GM18951 (cell line): Measurements from ENCODE around the gene ELAVL1.

Experiments
- POLR2A ChIP-seq: IDR thresholded peaks from 4 replicates; pipeline ENCODE4 v1.6.1; 2011; ENCODE audit warnings: mild to moderate bottlenecking; ENCODE audit not compliant: insufficient read length, insufficient read depth; ENCODE audit errors: extremely low read depth
- in situ Hi-C: fragments of 300-500 bp; cut with MboI; formaldehyde crosslinking; loops from one replicate; pipeline ENCODE4 v1.12.0; 2022; ENCODE audit warnings: low sequenced_read_pairs, mixed read lengths, inconsistent platforms; ENCODE audit not compliant: unreplicated experiment

ELAVL1 gene

DNA sequence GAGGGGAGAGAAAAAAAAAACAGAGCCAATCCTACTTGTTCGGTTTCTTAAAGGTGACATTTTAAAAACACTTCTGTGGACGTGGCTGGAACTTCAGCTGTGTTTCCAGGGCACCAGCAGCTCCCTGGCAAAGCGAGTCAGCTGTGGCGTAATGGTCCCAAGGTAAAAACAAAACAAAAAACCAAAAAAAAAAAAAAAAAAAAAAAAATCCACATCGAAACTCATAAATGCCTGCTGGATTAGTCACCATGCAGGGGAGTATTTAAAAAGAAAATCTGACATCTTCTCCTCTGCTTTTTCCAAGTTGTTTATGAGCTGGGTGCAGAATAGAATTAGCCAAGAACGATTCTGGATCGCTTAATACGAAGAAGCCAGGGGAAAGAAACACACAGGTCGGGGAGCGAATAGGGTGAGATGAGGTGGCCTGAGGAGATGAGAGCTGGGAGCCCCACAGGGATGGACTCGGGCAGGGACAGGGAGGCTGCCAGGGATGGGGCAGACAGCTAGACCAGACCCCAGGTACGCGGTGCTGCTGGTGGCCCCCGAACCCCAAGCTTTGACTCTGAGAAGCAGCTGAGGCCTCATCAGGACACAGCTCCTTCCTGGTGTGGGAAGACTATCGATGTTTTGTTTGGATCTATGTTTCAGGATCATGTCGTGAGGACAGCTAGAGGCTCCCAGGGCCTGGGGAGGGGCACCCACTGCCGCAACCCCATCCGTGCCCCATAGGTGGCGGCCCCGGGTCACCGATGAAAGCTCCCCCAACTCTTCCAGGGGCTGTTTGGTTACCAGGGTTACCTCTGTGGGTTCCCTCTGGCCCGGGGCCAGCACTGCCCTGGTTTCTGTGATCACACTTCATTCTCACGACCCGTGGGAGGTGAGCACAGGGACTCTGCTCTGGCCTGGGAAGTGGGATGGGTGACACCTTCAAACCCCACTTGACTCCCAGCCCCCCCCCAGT is 76.4 kb downstream of the ELAVL1 start:
- TF ChIP-seq POLR2A: no peak
- in situ Hi-C loops: no loop called here

DNA sequence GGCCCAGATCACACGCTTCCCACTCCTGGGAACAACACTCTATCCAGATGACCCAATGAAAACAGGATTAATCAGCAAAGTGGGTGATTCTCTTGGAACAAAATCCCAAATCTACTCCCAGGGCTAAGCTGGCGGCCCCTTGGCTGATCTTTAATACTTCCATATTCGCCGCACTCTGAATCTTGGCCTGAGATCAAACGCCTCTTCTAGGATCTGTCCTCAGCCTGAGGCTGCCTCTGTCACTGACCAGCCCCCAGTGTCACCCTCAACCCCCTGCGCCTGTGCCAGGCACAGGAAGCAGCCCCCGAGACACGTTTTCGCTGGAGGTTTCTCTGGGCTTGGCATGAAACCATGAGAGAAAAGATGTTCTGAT is 77.1 kb downstream of the ELAVL1 start:
- no peak for TF ChIP-seq POLR2A
- in situ Hi-C loops: no loop called here

DNA sequence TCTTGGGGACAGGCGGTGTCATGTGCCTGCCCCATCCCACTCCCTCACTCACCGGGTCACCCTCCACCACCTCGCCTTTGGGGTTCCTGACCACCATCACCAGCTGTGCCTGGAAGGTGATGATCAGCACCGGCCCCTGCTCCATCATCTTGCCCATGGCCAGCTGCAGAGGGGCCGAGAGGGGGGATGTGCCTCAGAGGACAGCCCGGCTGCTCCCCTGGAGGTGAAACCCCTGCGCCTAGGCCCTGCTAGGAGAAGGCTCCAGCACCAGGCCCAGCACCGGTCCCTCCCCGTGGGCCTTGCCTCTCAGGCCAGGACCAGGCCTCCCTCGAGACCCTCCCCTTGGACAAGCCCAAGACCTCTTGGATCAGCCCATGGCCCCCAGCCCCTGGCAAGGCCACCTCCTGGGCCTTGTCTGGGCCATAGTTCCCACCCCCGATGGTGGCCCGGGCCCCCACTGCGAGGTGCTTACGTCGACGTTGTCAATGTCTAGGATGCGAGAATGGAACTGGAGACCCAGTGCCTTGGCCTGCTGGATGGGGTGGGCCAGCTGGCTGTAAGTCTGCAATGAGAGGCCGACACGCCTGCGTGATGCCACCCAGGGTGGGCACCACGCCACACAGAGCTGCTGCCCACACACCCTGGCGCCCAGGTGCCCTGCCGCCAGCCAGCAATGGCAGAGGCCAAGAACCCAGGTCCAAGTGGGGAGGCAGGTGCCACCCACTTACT is 77.7 kb downstream of the ELAVL1 start:
- in situ Hi-C loops: no loop called here
- no peak for TF ChIP-seq POLR2A

DNA sequence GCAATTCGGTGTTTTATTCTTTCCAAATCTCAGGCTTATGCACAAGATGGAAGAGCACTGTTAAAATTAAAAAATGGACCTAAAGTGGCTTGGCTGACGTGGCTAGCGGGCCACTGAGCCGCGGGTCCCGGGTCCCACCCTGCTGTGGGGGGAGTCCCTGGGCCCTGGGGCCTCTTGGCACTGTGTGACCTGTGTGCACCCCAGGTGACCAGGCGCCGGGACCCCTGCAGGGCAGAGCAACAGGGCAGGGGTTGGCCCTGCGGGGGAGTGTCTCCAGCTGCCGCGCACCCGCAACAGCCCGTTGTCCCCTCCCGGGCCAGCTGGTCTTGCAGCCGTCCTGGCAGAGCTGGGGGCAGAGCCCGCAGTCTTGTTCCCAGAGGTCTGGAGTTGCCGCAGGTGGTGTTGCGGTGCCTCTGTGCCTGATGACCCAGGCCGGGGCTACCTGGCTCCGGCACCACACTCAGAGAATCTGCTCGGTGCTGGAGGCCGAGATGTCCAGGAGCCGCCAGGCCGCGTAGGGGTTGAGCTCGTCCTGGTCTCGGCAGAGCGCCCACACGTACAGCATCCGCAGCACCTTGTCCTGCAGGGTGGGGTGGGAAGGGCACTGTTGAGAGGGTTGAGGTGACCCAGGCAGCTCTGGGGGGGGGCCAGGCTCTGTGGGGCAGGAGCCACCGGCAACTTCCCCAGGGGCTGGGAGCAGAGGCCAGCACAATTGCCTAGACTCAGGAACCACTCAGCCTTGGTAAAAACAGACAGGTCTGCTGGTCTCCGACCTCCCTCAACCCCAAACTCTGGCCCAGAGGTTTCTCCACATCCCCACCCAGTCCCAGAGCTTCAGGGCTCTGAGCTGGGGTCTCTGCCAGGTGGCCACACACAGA is 78.5 kb downstream of the ELAVL1 start:
- in situ Hi-C loops: no loop called here
- no peak for TF ChIP-seq POLR2A

DNA sequence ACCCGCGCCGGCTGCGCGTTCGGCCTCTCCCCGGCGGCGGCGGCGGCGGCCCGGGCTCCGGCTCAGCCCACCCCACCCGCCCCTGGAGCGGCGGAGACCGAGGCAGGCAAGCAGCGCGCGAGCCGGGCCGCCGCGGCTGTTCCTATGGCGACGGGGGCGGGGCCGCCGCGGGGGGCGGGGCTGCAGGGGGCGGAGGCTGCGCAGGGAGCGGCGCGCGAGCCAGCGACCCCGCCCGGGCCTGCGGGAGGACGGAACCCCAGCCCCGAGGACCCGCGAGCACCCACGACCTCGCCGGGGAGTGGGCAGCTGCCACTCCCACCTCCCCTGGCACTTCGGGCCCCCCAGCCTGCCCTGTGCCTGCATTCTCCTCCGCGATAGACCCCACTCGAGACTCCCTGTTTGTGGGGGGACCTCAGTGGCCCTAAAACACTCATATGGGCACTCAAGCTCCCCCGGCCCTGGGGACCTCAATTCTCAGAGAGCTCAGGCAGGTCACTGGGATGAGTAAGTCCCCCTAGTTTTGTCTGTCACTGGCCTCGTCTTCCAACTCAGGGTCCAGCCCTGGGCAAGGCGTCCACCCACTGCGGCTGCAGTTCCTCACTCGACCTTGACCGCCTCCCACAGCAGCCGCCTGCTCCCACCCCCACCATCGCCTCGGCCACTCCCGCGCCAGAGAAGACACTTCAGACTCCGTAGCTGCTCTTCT is 79.3 kb downstream of the ELAVL1 start, which contains the start of gene CTXN1:
CTXN1 (minus strand) TSS at position 115 of the 706 bp plus-strand sequence. CDS start 597 bp downstream, outside the sequence.
- TF ChIP-seq POLR2A: no peak
- in situ Hi-C loops: no loop called here

DNA sequence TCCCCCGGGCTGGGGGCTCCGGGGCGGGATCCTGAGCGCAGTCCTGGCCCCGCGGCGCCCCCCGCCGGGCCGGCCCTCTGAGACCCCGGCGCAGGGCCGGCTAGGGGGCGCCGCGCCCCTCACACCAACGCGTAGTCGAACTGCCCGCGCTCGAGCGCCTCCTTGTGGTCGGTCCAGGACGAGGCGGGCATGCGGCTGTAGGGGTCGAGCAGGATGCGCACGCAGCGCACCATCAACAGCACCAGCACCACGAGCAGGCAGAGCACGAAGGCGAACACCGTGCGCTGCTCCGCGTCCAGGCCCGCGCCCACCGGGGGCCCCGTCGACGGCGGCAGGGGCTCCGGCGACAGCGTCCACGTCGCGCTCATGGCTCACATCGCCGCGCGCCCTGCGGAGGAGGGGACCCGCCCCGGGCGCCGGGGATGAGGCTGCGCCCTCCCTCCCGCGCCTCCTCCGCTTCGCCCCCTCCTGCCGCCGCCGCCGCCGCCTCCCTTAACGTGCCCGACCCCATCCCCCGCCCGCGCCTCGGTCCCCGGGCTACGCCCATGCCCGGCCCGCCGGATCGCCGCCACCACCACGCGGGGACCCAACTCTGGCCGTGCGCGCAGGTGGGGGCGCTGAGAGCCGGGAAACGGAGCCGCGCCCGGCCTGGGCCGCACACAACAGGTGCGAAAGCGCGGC is 80.1 kb downstream of the ELAVL1 start:
- TF ChIP-seq POLR2A: no peak
- in situ Hi-C loops: no loop called here

DNA sequence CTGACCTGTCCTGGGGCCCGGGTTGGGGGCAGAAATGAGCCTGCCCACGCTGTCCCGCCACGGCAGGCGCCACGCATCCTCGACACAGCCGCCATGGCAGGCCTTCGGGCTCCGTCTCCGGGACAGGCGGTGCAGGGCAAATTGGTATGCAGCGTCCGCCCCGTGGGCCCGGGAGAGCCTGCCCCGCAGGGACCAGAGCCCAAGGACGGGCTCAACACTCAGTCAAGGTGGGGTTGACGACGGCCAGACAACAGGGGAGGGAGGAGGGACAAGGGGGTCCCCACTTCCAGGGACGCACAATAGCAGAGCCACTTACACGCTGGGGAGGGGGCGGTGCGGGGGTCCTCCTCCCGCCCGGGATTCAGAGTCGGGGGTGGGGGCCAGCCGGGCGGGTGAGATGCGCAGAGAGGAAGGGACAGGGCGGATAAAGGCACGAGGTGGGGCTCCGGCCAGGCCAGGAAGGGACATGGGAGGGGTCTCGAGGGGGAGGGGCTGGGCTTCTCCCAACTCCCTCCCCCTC is 80.7 kb downstream of the ELAVL1 start:
- no peak for TF ChIP-seq POLR2A
- in situ Hi-C loops: no loop called here

DNA sequence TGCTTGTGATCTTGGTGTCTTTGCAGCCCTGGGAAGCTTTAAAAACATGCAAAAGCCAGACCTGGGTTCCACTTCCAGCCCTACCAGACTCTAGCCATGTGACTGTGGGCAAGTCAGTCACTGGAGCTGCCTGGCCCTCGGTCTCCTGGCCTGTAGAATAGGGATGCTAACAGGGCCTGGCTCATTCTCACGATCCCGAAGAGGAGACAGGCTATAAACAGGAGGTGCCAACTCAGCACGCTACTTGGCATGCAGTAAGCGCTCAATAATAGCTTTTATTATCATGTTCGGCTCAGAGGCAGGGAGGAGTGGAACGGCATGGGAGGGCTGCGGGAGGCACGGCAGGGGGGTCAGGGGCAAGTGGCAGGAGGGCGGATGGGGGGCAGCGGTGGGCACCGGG is 81.2 kb downstream of the ELAVL1 start:
- in situ Hi-C loops: no loop called here
- no peak for TF ChIP-seq POLR2A

DNA sequence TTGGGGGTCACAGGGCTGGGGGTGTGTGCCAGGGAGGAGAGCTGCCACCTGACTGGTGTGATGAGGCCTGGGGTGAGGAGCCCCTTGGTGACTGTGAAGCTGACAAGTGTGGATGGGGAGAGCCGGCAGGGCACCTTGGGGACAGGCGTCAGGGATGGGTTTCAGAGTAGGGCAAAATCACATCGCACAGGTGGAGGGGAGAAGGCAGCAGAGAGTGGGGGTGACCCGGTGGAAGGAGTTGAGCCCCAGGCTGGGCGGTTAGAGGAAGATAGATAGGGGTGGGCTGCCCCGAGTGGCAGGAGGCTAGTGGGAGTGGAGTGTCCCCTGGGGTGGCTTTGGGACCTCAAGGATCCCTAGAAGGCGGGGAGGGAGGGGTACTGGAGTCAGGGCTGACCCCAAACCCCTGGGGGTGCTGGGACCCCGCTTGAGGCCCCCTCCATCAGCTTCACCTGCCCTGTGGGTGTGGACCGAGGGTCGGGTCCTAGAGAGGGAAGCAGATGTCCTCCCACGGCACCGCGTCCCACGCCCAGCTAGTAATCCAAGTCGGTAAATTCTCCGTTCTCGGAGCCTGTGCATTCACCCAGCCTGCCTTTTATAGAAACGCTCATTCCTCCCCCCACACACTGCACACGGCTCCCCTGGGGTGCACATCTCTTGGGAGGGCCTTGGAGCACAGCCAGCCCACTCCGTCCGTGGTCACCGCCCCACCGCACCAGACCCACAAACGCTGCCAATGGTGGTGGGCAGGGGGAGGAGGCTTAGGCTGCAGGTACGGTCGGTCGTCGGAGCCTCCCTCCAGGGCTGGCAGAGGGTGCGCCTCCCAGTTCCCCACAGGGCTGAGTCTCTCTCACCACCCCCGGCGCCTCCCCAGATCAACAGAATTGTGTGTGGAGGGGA is 81.9 kb downstream of the ELAVL1 start:
- no peak for TF ChIP-seq POLR2A
- in situ Hi-C loops: no loop called here

DNA sequence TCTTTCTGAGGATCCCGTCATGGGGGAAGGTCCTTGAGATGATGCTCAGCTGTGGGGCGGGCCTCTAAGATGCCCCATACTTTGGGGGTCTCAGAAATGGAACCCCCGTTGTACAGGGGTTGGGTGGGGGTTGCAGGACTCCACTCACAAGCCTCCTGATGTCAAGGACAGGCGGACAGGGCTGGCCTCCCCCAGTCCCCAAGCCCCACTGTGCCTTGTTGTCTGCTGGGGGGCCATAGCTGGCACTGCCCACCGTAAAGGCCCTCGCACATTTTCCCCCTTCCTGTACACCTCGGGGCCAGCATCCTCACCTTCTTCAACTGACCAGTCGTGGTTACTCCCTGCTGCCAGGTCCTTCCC is 82.6 kb downstream of the ELAVL1 start:
- TF ChIP-seq POLR2A: no peak
- in situ Hi-C loops: no loop called here
